Aorta (tissue), 5 donors: ENCODE measurements around the gene DCAF8L2. TPM values are rescaled to one million over a fixed set of nuclear protein-coding genes. Genes with fewer than 3 reads are reported as not detected.

Experiments
- ATAC-seq: fragments of 200-7000 bp; cut with Tn5 transposase; one replicate; pipeline ENCODE4 v1.9.1; 2022; ENCODE audit warnings: moderate library complexity; ENCODE audit not compliant: low FRiP score
- DNase-seq, 2 donors: peaks; one replicate each; pipeline ENCODE4 v3.0.0-alpha.2; 2020
- H3K27ac ChIP-seq, 2 donors: one replicate each; pipeline ENCODE4 v1.5.1; 2013; ENCODE audit warnings: low read length in 2 of 2, mild to moderate bottlenecking in 2 of 2, moderate library complexity in 2 of 2, control low read depth in 1 of 2, inconsistent platforms in 1 of 2, low read depth in 1 of 2
- H3K27me3 ChIP-seq, 2 donors: one replicate each; pipeline ENCODE4 v1.6.1; 2013; ENCODE audit warnings: control low read depth in 1 of 2, low read length in 1 of 2, mild to moderate bottlenecking in 1 of 2, moderate library complexity in 1 of 2; ENCODE audit not compliant: insufficient read depth in 2 of 2, control insufficient read depth in 1 of 2
- H3K36me3 ChIP-seq, 2 donors: one replicate each; pipeline ENCODE4 v1.6.1; 2013; ENCODE audit warnings: control low read depth in 1 of 2, low read length in 1 of 2, mild to moderate bottlenecking in 1 of 2; ENCODE audit not compliant: insufficient read depth in 2 of 2, control insufficient read depth in 1 of 2
- H3K4me1 ChIP-seq, 2 donors: one replicate each; pipeline ENCODE4 v1.6.1; 2013; ENCODE audit warnings: low read length in 2 of 2, control low read depth in 1 of 2, mild to moderate bottlenecking in 1 of 2, moderate library complexity in 1 of 2; ENCODE audit not compliant: insufficient read depth in 2 of 2, control insufficient read depth in 1 of 2
- H3K4me3 ChIP-seq, 2 donors: one replicate each; pipeline ENCODE4 v1.5.1; 2013; ENCODE audit warnings: low read length in 2 of 2, control low read depth in 1 of 2, mild to moderate bottlenecking in 1 of 2
- H3K9me3 ChIP-seq: one replicate; pipeline ENCODE4 v1.6.1; 2013; ENCODE audit warnings: mild to moderate bottlenecking, low read length; ENCODE audit not compliant: control insufficient read depth
- WGBS, 2 donors: extraction: QIAGEN DNeasy Blood & Tissue Kit; methylation state at CpG; one replicate each; pipeline ENCODE4 v1.1.7; 2013; 5-methylcytosine and 5-hydroxymethylcytosine counted together
- intact Hi-C, 2 donors: fragments of 100-400 bp; cut with DNase I; formaldehyde crosslinking; loops; one replicate each; pipeline versions ENCODE4 v1.14.2 to v1.15.0; 2022
- polyA plus RNA-seq, 2 donors: library from polyadenylated mRNA; stranded (reverse); fragments of 200-250 nt; gene quantifications; one replicate each; pipeline ENCODE4 v1.2.3, GENCODE V29; 2013
- total RNA-seq, 2 donors: library from RNA; stranded (reverse); fragmentation: NEBNext Ultra II Directional; extraction: Animal tissue kit (Norgen Biotek cat#: 25700); gene quantifications; one replicate each; pipeline ENCODE4 v1.2.1, GENCODE V29; 2021
- donor health status: healthy with polysubstance abuse.
- donor health status: Bipolar disorder and iron deficiency.
- donor health status: DM: no; HTN: no; CAD: no.
- donor health status: DM: no; HTN: no; CAD: no.
- donor health status: DM: yes; HTN: yes; CAD: no.

The DCAF8L2 gene
- total and polyA plus RNA-seq, 4 donors: not detected

DNA sequence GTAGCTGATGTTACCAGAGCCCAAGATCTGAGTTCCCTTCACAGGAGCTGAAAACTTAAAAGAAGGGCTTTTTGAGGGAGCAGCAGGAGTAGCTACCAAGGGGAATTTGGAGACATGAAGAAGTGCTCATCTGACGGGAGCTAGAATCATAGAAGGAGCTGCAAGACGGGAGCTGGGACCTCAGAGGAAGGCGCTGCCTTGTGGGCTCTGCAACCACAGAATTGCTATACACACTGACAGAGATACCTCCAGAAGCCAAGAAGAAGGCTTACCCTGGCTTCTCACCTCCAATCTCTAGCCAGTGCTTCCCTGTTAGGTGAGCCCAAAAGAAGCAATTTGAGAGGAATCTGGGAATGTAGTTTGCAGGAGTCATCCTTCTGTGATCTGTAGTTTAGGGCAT lies 35.9 kb downstream of the DCAF8L2 start:
- intact Hi-C loops: no loop called here
- Histone ChIP-seq H3K36me3 (no peaks in the 10 kb centered on the region), H3K27me3 (no peaks in the 10 kb centered on the region), H3K9me3 (no peaks in the 10 kb centered on the region), H3K4me3 (no peak overlapping the region), H3K27ac (no peak overlapping the region), H3K4me1 (no peaks in the 10 kb centered on the region)
- ATAC-seq (no peak), DNase-seq (no peak)
- 60 to 85% methylated on average over 3 of the region's 3 CpGs for WGBS, 2 donors

DNA sequence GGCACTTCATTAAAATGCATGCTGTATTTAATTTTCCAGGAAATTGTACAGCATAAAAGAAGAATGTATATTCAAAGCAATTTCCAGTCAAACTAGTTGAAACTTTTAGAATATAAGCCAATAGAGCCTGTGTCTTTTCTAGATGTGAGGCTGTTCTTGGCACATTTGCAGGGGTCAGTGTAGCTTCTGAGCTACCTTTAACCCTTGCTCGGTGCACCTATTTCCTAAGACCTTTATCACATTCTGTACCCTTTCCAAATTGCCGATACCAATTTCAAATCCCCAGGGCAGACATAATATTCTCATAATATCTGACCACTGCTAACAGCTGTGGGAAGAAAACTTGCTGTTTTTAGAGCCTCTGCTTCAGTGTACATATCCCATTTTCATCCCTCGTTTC lies 43.2 kb downstream of the DCAF8L2 start:
- ATAC-seq (no peak), DNase-seq (no peak)
- Histone ChIP-seq H3K9me3 (no peaks in the 10 kb centered on the region), H3K4me1 (no peaks in the 10 kb centered on the region), H3K36me3 (no peaks in the 10 kb centered on the region), H3K27ac (no peak overlapping the region), H3K27me3 (no peaks in the 10 kb centered on the region), H3K4me3 (no peak overlapping the region)
- WGBS, 2 donors: 21 to 37% methylated on average over 3 of the region's 3 CpGs
- intact Hi-C loops: no loop called here

GRCh38 chrX:27656581-27656980 lies 66.4 kb downstream of the DCAF8L2 start:
- no peaks in the 10 kb centered on the region for H3K36me3 ChIP-seq
- no peaks in the 10 kb centered on the region for H3K4me1 ChIP-seq
- H3K4me3 ChIP-seq: no peak overlapping the region
- H3K27me3 ChIP-seq: no peaks in the 10 kb centered on the region
- H3K27ac ChIP-seq: no peak overlapping the region
- no peaks in the 10 kb centered on the region for H3K9me3 ChIP-seq
- no peak for ATAC-seq
- intact Hi-C loops: no loop called here
- DNase-seq: no peak
- 27 to 52% methylated on average over 1 of the region's 1 CpG for WGBS, 2 donors

DNA sequence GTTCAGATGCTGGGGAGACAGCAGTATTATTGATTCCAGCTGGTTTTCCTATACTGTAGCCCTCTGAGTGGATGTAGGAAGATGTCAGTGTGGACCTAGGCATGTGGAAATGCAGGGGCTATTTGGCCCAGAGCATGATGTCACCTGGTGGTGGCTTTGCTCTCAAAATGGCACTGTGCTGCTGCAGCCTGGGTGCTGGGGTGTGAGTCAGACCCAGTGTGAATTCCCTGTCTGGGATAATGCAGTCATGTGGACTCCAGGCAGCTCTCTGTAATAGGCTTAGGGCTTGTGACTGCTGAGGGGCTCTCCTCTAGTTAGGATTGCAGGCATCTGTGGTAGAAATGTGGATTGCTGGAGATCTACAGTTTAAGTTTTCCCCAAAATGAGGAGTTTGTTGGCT lies 70.7 kb downstream of the DCAF8L2 start:
- no peaks in the 10 kb centered on the region for H3K27me3 ChIP-seq
- no peak overlapping the region for H3K4me3 ChIP-seq
- intact Hi-C loops: no loop called here
- H3K9me3 ChIP-seq: no peaks in the 10 kb centered on the region
- H3K27ac ChIP-seq: no peak overlapping the region
- no peaks in the 10 kb centered on the region for H3K36me3 ChIP-seq
- DNase-seq (no peak), ATAC-seq (no peak)
- no peaks in the 10 kb centered on the region for H3K4me1 ChIP-seq

- intact Hi-C loops: no loop called here
- Histone ChIP-seq H3K36me3 (no peaks in the 10 kb centered on the region), H3K4me1 (no peaks in the 10 kb centered on the region), H3K4me3 (no peak overlapping the region), H3K9me3 (no peaks in the 10 kb centered on the region), H3K27me3 (no peaks in the 10 kb centered on the region), H3K27ac (no peak overlapping the region)
- ATAC-seq: no peak
- 68 to 77% methylated on average over 2 of the region's 2 CpGs for WGBS, 2 donors
- DNase-seq: no peak
These were observed 81.1 kb downstream of the DCAF8L2 start for GRCh38 chrX:27671234-27671633.

GRCh38 chrX:27674491-27674890 lies 84.3 kb downstream of the DCAF8L2 start:
- no peak for ATAC-seq
- 77 to 88% methylated on average over 4 of the region's 4 CpGs for WGBS, 2 donors
- DNase-seq: no peak
- H3K4me3 ChIP-seq: no peak overlapping the region
- no peaks in the 10 kb centered on the region for H3K27me3 ChIP-seq
- no peaks in the 10 kb centered on the region for H3K36me3 ChIP-seq
- intact Hi-C loops: no loop called here
- H3K4me1 ChIP-seq: no peaks in the 10 kb centered on the region
- no peak overlapping the region for H3K27ac ChIP-seq
- no peaks in the 10 kb centered on the region for H3K9me3 ChIP-seq

DNA sequence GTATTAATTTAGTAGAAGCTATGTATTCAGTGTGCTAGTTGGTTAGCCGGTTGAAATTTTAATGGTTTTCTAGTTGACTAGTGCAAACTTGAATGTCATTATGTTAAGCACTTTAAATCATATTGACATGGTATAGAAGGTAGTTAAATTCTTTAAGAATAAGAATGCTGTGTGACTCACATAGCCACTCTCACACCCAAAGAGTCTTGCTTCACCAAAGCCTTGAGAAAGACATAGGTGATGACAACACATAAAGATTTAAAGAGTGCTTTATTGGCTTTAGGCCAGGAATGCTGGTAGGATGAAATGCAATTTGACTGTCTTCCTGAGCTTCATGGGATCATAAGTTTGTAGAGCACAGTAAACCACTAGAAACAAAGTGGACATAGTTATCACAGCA lies 85.3 kb downstream of the DCAF8L2 start:
- no peak for DNase-seq
- WGBS, 2 donors: 95% methylated on average over 1 of the region's 1 CpG
- Histone ChIP-seq H3K27ac (no peak overlapping the region), H3K9me3 (no peaks in the 10 kb centered on the region), H3K36me3 (no peaks in the 10 kb centered on the region), H3K4me1 (no peaks in the 10 kb centered on the region), H3K4me3 (no peak overlapping the region), H3K27me3 (no peaks in the 10 kb centered on the region)
- intact Hi-C loops: no loop called here
- ATAC-seq: no peak

- Histone ChIP-seq H3K4me1 (no peaks in the 10 kb centered on the region), H3K27ac (no peak overlapping the region), H3K4me3 (no peak overlapping the region), H3K9me3 (no peaks in the 10 kb centered on the region), H3K36me3 (no peaks in the 10 kb centered on the region), H3K27me3 (no peaks in the 10 kb centered on the region)
- intact Hi-C loops: no loop called here
- whole genome bisulfite sequencing, 2 donors: 67% methylated on average over 1 of the region's 1 CpG
- DNase-seq (no peak), ATAC-seq (no peak)
These were observed 89.1 kb downstream of the DCAF8L2 start for GRCh38 chrX:27679281-27679680.

GRCh38 chrX:27680726-27681125 lies 90.6 kb downstream of the DCAF8L2 start:
- H3K4me1 ChIP-seq: no peaks in the 10 kb centered on the region
- intact Hi-C loops: no loop called here
- H3K27me3 ChIP-seq: no peaks in the 10 kb centered on the region
- no peaks in the 10 kb centered on the region for H3K9me3 ChIP-seq
- no peak overlapping the region for H3K27ac ChIP-seq
- 9 to 36% methylated on average over 1 of the region's 1 CpG for WGBS, 2 donors
- ATAC-seq (no peak), DNase-seq (no peak)
- no peak overlapping the region for H3K4me3 ChIP-seq
- H3K36me3 ChIP-seq: no peaks in the 10 kb centered on the region
